GM04503 (cell line): ENCODE measurements around the gene ANKRD50.
A peak's percentile ranks its signal among the peaks of the same experiment; 100 is the strongest.

Source experiments
- DNase-seq: peaks from one replicate; pipeline ENCODE4 v3.0.0-alpha.2; 2012; ENCODE audit warnings: low read depth

Gene ANKRD50

DNA sequence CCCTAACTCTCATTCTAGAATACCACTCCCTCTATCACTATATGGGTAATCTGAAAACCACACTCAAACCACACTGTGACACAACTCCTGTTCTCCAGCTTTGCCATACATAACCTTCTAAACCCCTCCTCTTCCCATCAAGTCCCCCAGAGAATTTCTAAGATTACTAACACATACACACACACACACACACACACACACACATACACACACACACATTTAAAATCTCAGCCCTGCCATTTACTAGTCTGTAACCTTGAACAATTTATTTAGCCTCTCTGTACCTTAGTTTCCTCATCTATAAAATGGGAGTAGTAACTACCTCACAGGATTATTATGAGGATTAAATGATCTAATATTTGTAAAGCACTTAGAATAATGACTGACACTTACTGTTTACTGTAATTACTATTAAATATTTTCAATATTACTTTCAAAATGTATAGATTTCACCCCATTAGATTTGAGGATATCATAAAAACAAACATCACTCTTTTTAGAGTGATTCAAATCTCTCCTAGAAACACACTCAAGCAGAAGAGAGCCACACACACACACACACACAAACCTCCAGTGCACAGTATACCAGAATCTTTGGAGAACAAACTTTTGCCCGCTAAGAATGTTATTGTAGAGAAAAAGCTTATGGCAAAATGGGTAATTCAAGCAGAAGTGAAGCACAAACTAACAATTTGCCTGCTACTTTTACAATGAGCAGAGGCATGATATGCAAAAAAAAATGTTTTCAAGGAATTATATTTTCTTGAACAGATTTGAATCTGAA, 3.8 kb downstream of the ANKRD50 start:
- no peak for DNase-seq

DNA sequence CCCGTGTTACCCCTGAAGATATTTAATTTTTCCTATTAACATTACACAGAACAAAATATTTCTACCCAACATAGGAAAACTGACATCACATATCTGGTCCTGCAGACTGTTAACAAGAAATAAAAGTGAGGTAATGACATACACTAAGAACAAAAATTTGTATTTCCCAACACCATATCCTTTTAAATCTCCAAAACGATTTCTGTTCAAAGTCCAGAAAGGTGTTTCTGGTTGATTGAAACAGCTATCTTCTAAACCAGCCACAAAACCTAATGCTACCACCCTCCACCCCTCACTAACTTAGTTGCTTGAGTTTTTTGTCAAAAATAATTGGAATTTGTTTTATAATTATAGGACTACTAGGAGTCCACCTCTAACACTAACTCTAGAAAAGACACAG, 7.1 kb downstream of the ANKRD50 start:
- DNase-seq = no peak

DNA sequence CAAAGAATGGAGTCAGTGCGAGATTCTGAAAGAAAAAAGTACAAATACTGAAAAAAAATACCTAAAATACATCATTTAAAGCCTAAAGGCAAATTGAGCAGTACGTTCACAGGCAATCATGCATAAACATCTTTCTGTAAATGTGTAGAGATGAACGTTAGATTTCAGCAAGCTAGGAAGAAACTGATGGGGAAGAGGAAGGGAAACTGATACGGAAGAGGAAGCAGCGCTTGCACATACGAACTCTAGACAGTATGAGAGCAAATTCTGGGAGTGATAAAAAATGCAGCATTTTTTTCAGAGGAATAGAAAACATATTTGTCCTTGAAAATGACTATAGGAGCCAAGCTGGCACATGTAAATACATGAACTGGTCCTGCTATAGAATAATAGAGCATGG, 9.4 kb downstream of the ANKRD50 start:
- no peak for DNase-seq

DNA sequence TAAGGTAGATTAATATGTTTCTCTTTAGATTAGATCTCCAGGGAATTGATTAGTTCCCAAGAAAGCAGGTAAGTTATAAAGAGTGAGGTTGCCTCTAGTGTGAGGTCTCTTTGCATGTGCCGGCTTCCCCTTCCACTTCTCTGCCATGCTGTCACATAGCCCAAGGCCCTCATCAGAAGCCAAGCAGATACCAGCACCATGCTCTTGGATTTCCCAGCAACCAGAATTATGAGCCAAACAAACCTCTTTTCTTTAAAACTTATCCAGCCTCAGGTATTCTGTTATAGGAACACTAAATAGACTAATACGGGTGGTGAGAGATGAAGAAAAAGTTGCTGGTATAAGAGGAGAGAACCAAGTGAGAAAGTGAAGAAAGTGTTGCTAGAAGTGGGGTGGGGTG, 15.1 kb downstream of the ANKRD50 start:
- DNase-seq = no peak

DNA sequence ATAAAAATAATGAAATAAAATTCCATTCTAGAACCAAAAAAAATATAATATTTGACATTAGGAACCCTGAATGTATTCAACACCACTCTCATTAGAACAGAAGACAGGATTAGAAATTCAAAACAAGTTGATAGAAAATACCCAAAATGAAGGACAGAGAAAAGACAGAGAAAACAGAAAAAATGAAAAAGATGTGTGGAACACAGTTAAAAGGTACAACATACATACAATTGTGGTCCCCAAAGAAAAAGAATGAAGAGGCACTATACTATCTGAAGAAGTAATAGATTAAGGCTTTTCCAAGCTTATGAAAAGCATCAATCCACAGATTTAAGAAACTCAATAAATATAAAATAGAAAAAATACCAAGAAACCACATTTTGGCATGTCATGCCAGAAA, 16.4 kb downstream of the ANKRD50 start:
- no peak for DNase-seq

DNA sequence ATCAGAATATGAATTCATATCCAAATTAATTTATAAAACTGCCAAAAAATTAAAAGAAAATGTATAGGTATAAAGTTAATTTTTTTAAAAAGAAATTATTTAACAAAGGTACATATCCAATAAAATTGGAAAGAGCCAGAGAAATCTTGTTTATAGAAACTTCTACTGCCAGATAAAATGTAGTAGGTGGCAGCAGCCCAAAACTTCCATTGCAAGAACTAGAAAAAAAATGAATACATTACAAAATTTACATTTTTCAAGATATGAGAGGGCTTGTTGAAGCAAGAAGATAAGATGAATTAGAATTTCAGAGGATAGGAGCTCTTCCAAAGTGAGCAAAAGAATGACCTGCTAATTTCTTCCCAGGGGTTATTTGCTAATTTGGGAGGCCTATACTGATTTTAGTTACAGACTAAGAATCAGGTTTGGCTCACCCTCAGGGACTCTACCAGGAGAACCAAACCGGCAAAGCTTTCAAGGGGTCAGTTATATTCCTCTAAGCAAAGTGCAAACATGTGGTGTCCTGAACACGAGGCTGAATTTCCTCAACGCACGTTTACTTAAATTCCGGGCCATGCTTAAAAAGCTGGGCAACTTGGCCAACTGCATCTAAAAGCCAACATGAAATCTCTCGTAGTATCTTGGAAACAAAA, 17.5 kb downstream of the ANKRD50 start:
- DNase-seq = no peak

DNA sequence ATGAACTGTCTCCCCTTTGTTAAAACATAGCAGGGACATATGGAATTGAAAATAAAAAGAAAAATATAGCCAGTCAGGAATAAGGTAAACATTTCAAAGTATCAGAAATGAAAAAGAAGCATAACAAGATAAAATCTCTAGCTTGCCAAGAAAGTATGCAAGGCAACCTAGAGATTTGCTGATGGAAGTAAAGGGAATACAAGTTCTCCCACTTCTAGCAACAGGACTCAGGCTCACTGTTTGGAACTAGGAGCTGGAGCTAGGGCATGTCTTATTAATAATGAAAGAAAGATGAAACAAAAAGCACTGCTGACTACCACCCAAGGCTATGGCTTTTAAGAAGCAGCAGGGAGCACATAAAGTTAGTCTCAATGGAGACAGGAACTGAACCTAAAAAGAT, 18.2 kb downstream of the ANKRD50 start:
- no peak for DNase-seq

DNA sequence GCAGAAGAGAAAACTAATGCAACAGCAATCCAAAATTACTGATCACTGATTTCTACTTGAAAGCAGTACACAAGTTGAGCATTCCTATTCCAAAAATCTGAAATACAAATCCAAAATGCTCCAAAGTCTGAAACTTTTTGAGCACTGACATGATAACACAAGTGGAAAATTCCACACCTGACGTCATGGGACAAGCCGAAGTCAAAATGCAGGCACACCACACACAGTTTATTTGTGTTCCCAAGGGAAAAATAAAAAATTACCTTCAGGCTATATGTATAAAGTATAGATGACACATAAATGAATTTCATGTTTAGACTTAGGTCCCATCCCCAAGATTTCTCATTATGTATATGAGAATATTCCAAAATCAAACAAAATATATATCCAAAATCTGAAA, 20.7 kb downstream of the ANKRD50 start:
- DNase-seq = no peak

DNA sequence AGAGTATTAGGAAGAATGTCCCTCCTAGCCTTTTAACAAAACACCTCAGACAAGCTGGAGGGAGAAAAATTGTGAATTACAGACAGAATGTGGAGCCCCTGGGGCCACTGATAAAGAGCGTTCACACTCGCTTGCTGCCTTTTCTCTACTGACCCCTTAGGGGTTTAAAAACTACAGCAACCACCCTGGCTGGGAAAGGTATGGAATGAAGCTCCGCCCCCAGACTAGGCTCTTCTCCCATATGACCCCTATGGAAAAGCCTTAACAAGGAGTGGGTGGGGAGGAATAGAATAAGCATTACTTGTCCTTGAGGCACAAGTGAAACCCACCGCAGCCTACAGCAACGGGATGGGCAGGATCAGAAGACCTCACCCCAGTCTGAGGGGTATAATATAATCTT, 26.3 kb downstream of the ANKRD50 start:
- no peak for DNase-seq

DNA sequence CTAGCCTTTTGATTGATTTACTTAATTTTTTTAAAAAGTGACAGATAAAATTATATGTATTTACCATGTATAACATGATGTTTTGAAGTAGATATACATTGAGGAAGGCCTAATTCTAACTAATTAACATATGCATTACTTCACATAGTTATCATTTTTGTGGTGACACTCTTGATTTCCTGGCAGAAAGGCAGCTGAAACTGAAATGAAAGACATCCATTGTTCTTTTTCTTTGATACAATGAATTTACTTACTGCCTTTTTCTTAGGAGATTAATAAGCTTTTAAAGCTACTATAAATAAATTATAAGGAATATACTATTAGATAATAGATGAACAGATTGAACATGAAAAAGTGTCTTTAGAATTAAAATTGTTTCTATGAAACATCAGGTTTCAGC, 26.7 kb downstream of the ANKRD50 start:
- DNase-seq = no peak

DNA sequence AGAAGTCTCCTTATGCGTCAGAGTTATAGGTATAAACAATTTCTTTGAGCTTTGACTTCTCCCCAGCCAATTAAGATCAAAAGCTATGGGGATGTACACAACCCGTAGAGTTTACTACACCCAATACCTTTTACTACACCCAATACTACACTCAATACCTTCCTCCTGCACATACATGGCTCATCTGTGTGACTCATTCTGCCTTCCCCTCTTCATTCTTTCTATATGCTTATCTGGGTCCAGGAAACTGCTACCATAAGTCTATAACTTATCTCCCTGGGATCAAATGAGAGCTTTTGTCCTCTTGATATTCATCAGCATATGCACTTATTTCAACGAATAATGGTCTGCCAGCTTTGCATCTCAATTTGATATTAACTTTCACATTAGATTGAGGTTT, 28.2 kb downstream of the ANKRD50 start:
- no peak for DNase-seq

DNA sequence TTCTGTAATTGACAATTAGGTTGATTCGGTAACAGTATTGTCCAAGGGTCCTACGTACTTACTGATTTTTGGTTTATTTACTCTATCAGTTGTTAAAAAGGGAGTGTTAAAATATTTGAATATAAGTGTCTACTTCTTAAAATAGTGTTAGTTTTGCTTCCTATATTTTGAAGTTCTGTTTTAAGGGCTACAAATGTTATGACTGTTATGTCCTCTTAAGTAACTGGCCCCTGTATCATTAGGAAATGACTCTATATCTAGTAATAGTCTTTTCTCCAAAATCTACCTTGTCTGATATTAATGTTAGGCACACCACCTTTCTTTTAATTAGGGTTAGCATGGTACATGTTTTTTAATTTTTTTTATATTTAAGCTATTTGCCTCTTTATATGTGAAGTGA, 30.1 kb downstream of the ANKRD50 start:
- DNase-seq = no peak

DNA sequence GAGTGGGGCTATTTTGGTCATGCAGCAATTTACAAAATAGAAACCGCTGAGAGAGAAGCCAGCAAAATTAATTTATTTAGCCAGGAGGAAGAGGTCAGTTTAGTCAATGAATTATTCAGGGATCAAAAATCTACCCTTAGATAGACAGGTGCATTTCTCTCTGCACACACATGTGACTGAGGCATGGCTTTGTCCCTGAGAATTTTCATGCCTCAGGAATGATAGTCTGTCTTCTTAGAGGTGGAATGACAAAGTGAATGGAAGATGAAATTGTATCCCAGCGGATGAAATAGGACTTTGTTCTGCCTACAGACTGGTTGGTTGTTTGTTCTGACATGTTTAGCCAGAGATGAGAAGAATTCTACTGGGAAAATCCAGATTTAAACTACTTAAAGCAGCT, 46.0 kb downstream of the ANKRD50 start:
- no peak for DNase-seq

DNA sequence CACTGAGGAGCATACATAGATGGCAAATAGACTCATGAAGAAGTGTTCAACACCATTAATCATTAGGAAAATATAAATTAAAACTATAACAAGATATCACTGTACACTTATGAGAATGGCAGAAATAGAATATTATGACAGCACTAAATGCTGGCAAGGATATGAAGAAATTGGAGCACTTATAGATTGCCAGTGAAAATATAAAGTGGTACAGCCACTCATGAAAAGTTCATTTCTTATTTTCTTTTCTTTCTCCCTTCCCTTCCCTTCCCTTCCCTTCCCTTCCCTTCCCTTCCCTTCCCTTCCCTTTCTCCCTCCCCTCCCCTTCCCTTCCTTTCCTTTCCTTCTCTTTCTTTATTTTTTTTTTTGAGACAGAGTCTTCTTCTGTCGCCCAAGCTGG, 53.7 kb downstream of the ANKRD50 start:
- DNase-seq = no peak

DNA sequence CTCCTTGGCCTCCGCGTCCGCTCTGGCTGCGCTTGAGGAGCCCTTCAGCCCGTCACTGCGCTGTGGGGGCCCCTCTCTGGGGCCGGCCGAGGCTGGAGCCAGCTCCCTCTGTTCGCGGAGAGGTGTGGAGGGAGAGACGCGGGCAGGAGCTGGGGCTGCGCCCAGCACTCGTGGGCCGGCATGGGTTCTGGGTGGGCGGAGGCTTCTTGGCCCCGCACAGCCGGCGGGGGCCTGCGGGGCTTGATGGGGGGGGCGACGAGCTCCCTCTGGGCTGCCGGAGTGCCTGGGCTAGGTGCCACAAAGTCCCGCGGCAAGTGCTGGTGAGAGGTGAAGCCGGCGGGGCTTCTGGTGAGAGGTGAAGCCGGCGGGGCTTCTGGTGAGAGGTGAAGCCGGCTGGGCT, 61.9 kb downstream of the ANKRD50 start:
- no peak for DNase-seq

DNA sequence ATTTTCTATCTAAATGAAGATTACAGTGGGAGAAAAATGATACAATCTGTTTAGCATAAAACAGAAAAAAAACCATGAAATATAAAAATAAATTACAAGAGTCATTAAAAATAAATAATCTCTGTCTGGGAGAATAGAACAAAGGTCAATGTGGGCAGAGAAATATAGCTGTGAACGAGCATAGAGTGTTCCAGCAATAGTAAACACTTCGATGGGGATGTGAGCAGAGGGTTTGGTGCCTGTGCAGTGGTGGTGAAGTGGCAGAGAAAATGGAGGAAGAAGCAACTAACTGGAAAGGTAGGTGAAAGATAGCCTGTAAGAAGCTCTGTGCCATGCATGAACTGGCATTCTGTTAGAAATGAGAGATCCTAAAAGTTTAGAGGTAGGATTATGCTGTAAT, 64.9 kb downstream of the ANKRD50 start:
- no peak for DNase-seq

DNA sequence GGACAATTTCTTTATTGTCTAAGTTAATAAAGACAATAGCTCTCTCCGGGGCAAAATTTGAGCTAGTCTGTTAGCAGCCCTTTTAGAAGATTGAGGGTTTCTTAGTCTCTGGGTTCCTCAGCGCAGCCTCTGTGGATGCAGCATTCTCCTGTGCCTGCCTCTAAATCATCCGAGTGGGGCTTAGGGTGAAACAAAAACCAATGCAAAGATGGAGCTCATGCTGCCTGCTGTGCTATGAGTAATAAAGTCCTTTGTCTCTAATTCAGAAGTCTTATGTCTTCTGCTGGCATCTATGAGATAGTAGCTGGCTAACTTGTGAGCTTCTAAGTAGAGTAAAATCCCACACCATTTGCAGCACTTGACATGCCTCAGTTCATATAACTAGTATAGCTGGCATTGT, 67.9 kb downstream of the ANKRD50 start:
- no peak for DNase-seq

DNA sequence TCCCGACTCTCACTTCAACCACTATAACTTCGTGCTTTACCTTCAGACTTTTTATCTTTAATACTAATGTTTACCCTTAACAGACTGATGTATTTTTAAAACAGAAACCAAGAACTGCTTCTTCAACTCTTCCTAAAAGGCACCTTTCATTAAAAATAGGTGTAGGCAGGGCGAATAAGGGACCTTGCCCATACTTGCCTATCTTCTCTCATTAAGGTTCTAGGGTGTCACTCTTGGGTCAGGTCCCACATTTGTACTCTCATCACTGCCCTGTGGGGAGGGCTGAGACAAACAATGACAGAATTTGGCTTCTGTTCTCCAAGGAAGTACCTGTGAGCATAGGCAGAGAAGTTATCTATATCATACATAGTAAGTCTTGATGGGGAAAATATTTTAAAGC, 69.7 kb downstream of the ANKRD50 start:
- DNase-seq = no peak

DNA sequence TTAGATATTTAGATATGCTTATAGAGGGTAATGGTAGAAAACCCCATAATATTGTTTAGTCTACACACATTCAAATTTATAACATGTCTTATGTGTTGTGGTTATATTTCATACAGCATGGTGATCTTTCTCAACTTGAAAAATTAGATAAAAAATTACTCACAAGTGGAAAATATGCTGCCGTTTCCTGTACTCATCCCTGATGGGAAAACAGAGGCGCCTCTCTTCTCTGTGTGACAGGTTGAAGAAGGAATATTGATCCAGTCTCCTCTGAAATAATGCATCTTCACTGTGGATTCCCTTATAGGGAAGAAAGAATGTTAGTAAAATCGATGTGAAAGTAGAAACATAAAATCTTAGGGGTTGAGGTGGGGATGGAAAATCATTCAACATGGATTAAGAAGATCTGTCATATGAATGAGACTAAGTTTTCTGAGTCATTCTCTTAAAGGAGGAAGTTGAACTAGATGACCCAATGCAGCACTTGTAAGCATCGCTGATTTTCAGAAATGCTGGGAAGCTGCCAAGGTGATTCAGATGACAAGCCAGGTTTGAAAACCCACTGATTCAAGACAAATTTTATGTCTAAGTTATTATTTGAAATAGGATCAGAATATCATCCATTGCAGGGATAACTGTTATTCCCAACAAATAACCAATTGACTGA, 70.7 kb downstream of the ANKRD50 start:
- DNase-seq = peak; percentile 49

DNA sequence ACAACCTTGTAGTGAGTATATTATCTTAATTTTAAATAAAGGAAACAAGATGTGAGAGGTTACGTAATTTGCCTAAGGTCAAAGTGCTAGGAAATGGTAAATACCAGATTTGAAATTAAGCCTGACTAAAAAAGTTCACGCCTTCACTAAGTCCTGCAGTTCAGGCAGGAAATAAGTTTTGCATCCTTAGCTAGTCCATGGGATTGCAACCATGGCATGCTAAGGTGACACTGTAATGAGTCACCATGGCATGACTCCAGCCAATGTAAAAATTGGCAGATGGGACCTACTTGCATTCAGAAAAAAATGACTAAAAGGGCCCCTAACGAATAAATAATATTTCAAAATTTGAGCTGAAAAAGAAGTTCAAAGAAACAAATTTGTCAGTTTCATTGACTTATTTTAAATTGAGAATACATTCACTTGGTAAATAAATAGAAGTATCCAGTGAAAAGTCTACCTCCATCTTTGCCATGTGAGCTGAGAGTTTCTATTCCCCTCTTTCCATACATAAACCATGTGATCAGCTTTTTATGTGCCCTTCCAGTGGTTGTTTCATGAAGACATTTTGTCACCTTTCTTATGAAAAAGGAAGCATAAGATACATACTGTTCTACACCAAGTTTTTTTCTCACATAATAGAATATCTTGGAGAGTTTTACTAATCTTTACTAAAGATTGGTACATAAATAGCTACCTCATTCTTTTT, 72.4 kb downstream of the ANKRD50 start:
- DNase-seq = peak; percentile 20

DNA sequence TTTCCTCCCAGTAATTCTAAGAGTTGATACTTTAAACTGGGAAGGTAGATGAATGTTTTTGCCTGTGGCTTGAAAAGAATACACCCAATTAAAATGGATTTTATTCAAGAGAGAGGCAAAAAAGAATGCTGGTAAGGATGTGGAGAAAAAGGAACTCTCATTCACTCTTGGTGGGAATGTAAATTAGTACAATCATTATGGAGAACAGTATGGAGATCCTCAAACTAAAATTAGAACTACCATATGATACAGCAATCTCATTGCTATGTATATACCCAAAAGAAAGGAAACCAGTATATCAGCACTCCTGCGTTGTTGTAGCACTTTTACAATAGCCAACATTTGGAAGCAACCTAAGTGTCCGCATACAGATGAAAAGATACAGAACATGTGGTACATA, 75.2 kb downstream of the ANKRD50 start:
- no peak for DNase-seq

DNA sequence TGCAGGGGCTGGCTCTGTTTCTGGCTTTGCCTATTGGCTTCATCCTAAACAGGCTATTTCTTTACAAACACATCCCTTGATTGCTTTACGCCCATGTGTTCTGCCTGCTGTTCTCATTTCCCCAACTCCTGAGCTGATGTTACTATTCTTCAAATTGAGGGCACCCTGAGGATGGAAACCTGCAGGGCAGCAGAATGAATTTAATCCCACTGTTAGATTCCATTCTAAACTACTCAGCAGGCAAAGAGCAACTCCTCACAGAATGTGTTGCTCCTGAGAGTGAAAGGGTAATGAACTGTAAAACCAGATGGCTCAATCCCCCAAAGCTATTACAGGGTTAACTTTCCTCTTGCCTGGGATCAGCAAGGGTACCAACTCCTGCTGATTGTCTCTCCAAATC, 75.7 kb downstream of the ANKRD50 start:
- DNase-seq = no peak

DNA sequence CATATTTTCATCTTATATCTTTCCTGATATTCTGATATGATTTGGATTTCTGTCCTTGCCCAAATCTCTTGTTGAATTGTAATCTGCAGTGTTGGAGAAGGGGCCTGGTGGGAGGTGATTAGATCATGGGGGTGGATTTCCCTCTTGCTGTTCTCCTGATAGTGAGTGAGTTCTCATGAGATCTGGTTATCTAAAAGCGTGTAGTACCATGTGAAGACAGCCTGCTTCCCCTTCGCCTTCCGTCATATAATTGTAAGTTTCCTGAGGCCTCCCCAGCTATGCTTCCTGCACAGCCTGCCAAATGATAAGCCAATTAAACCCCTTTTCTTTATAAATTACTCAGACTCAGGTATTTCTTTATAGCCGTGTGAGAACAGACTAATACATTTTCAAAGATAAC, 77.2 kb downstream of the ANKRD50 start:
- no peak for DNase-seq
